HL-60 (cell line): ENCODE results near the gene FAM149A.

Experiments used
- CTCF ChIP-seq: IDR thresholded peaks from one replicate; pipeline ENCODE4 v1.5.1; 2011; ENCODE audit warnings: low read length, control low read depth, inconsistent platforms; ENCODE audit not compliant: insufficient read depth
- GABPA ChIP-seq: IDR thresholded peaks from 2 replicates; pipeline ENCODE4 v1.6.1; 2012; ENCODE audit warnings: low read depth
- REST ChIP-seq: IDR thresholded peaks from 2 replicates; pipeline ENCODE4 v1.6.1; 2012; ENCODE audit warnings: low read depth; ENCODE audit not compliant: insufficient replicate concordance

GRCh38 chr4:186201010-186201409, 96.5 kb downstream of the FAM149A start:
- no peak for TF ChIP-seq CTCF
- TF ChIP-seq GABPA = no peak
- TF ChIP-seq REST = no peak
